ENCODE results near the gene CISD2.

- no peak for TF ChIP-seq CTCF (IDR thresholded peaks at IDR 0.05)
- no peak for TF ChIP-seq POLR2A (IDR thresholded peaks at IDR 0.05)
Measured at GRCh38 chr4:102862747-102863146, 6.0 kb upstream of the CISD2 start.

Data from lower leg skin (tissue), 3 donors.